ENCODE data around the gene STARD5. TPM values are rescaled to one million over a fixed set of nuclear protein-coding genes. Genes with fewer than 3 reads are reported as not detected.

The STARD5 gene
- total and polyA plus RNA-seq, 2 of the 4 experiments (the other 2 are of a cell fraction) = 5.0 to 22.8 TPM

DNA sequence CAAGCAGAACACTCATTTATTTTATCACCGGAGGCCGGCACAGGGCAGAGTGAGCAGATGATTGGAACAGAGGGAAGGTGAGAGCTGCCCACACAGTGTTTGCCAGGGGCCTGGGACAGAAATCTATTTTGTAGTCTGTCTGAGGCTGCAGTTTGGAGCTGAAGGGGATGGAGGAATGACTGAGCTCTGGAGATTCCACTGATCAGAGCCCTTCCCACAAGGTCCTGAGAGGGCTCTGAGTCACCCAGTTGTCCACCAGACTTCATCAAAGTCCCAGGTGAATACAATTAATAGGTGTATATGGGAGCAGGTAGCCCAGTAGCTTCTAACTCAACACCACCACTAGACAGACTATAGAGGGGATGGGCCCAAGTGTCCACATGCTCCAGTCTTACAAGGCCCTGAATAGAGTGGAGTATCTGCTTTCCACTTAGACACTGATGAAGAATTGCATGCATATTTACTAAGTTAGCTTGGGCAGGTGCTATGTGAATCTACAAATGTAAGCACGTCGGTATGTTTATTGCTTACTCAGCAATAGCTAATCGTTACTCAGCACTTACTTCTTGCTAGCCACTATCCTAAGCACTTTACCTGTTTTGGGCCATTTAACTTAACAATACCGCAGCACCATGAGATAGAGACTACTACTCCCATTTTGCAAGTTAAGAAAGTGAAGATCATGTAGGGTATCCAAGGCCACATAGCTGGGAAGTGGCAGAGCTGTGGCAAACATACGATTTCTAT is 2.7 kb upstream of the STARD5 start:
- Histone ChIP-seq H4K5ac (ENCODE audit: low read depth, low read length) (peak overlapping the region; percentile 90), H3K56ac (ENCODE audit: extremely low read depth, insufficient read depth, low read length) (no peak overlapping the region), H3K27me3 (ENCODE audit: control insufficient read depth, insufficient read depth, low read length) (no peaks in the 10 kb centered on the region), H3K9me1 (ENCODE audit: insufficient read depth, low read length) (peaks cover 21% of the 10 kb centered on the region), H3K36me3 (ENCODE audit: control insufficient read depth, insufficient read depth, low read length) (peaks cover 2% of the 10 kb centered on the region; the same call in 1 of the 2 replicates), H2BK15ac (ENCODE audit: low read depth, low read length) (peak overlapping the region; percentile 5; the same call in 1 of the 3 replicates), H3K4me1 (ENCODE audit: control insufficient read depth, insufficient read depth, low read length) (peaks cover 29% of the 10 kb centered on the region), H3K79me1 (ENCODE audit: low read depth in 1 of 2, low read length in 2 of 2) (peaks cover 16 to 42% of the 10 kb centered on the region in 2 experiments), H3K14ac (replicated peaks; ENCODE audit: low read depth, low read length) (peak overlapping the region; percentile 55), H2AK9ac (replicated peaks; ENCODE audit: low read depth, low read length, poor library complexity) (peak overlapping the region; percentile 25), H3K4me3 (ENCODE audit: insufficient read depth, low read depth, low read length) (no peak overlapping the region), H3K27ac (ENCODE audit: insufficient read depth, low read length) (peak overlapping the region; percentile 60; the same call in 1 of the 2 replicates), H2AFZ (replicated peaks; ENCODE audit: low read length, poor library complexity) (peak overlapping the region; percentile 65), H3K4ac (ENCODE audit: low read depth, low read length) (peak overlapping the region; percentile 4), H2BK5ac (ENCODE audit: low read depth, low read length, poor library complexity, severe bottlenecking) (peak overlapping the region; percentile 95), H4K8ac (ENCODE audit: low read depth in 2 of 2, low read length in 2 of 2) (peak overlapping the region in 1 of 2 experiments; percentile 19; a peak in 2 of 4 replicates), H3K9ac (ENCODE audit: low read depth, low read length) (no peak overlapping the region; the same call in 1 of the 2 replicates), H3K18ac (ENCODE audit: low read depth, low read length) (peak overlapping the region; percentile 71), H4K20me1 (ENCODE audit: insufficient read depth, low read length) (no peaks in the 10 kb centered on the region), H3K23ac (ENCODE audit: low read depth, low read length) (peak overlapping the region; percentile 8), H3K9me3 (ENCODE audit: control insufficient read depth, insufficient read depth, low read length) (no peaks in the 10 kb centered on the region), H4K91ac (ENCODE audit: insufficient read depth, low read depth, low read length) (peak overlapping the region; percentile 12; the same call in 1 of the 2 replicates), H2BK120ac (ENCODE audit: low read depth, low read length) (peak overlapping the region; percentile 64), H2AK5ac (ENCODE audit: low read depth, low read length) (peak overlapping the region; percentile 39; the same call in 1 of the 2 replicates), H2BK20ac (ENCODE audit: low read depth, low read length) (peak overlapping the region; percentile 70), H3K4me2 (ENCODE audit: low read depth, low read length) (peak overlapping the region; percentile 62; the same call in 1 of the 2 replicates)
- WGBS, 2 experiments (ENCODE audit: extremely low coverage in 2 of 2, insufficient read length in 1 of 2) = no CpG with 5 or more reads among the region's 7 CpGs
- ChIA-PET CTCF (interaction anchor here (0.7 to 2.2 kb wide), 3 partner anchors 10 to 51 kb away, joined by 3 to 8 read pairs (median 4); no protein-coding TSS in a partner anchor), POLR2A (ENCODE audit: unreplicated experiment) (no interaction called here)
- no TSS peak for BruUV-seq (replicated peaks)
- dilution Hi-C loops (cut with HindIII; ENCODE audit: low sequenced_read_pairs, unreplicated experiment) = no loop called here
- ATAC-seq (ENCODE audit: low read depth) (no peak), DNase-seq (peak; percentile 38)
- TF ChIP-seq, protein P1, sequence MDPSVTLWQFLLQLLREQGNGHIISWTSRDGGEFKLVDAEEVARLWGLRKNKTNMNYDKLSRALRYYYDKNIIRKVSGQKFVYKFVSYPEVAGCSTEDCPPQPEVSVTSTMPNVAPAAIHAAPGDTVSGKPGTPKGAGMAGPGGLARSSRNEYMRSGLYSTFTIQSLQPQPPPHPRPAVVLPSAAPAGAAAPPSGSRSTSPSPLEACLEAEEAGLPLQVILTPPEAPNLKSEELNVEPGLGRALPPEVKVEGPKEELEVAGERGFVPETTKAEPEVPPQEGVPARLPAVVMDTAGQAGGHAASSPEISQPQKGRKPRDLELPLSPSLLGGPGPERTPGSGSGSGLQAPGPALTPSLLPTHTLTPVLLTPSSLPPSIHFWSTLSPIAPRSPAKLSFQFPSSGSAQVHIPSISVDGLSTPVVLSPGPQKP (IDR thresholded peaks at IDR 0.05; ENCODE audit: borderline replicate concordance, low read depth, low read length) = no peak
- TF ChIP-seq MAFK (IDR thresholded peaks at IDR 0.05; ENCODE audit: low read depth, low read length) = peak; percentile 99
- in situ Hi-C loops (cut with MboI; ENCODE audit: low sequenced_read_pairs) = no loop called here
- intact Hi-C loops (cut with micrococcal nuclease) = loop anchor here (5.0 kb wide), 1 partner anchor 61 kb away; no protein-coding TSS in a partner anchor

All from IMR-90 (cell line).